CD4-positive, CD25-positive, alpha-beta regulatory T cell (primary cell): ENCODE results near the gene COX6B1. TPM values are rescaled to one million over a fixed set of nuclear protein-coding genes. Genes with fewer than 3 reads are reported as not detected.

ENCODE experiments used
- ATAC-seq, 2 donors: fragments of 150-1000 bp; cut with Tn5 transposase; one replicate each; pipeline ENCODE4 v1.10.0; 2021; ENCODE audit warnings: low read depth in 2 of 2, moderate number of reproducible peaks in 2 of 2, moderate library complexity in 1 of 2
- DNase-seq, 3 donors: peaks; one replicate each; pipeline versions ENCODE4 v3.0.0 to v3.0.0-alpha.2; 2012 to 2022; ENCODE audit warnings: mixed read lengths in 1 of 3
- H3K27ac ChIP-seq: one replicate; pipeline ENCODE4 v1.7.0; 2013; ENCODE audit warnings: mild to moderate bottlenecking, low read length; ENCODE audit not compliant: insufficient read depth, poor library complexity, severe bottlenecking
- H3K27me3 ChIP-seq: one replicate; pipeline ENCODE4 v1.7.0; 2013; ENCODE audit warnings: low read length; ENCODE audit not compliant: control insufficient read depth, insufficient read depth
- H3K36me3 ChIP-seq: one replicate; pipeline ENCODE4 v1.7.0; 2013; ENCODE audit warnings: mild to moderate bottlenecking, low read length, moderate library complexity; ENCODE audit not compliant: control insufficient read depth, insufficient read depth
- H3K4me1 ChIP-seq: 2 replicates; pipeline ENCODE4 v1.7.0; 2013; ENCODE audit warnings: mild to moderate bottlenecking, low read length; ENCODE audit not compliant: insufficient read depth, control insufficient read depth, poor library complexity, severe bottlenecking
- H3K4me3 ChIP-seq: one replicate; pipeline ENCODE4 v1.7.0; 2013; ENCODE audit warnings: low read depth, mild to moderate bottlenecking, low read length, moderate library complexity
- H3K9me3 ChIP-seq, 2 experiments: 1 replicate in 1 of 2; 2 replicates in 1 of 2; pipeline ENCODE4 v1.7.0; 2013; ENCODE audit warnings: low read length in 2 of 2, mild to moderate bottlenecking in 1 of 2, moderate library complexity in 1 of 2; ENCODE audit not compliant: control insufficient read depth in 2 of 2
- H3K27ac Mint-ChIP-seq, 3 donors: one replicate each; pipeline ENCODE4 v1.8.0; 2020 to 2022; ENCODE audit warnings: mild to moderate bottlenecking in 3 of 3, mixed read lengths in 3 of 3, moderate library complexity in 2 of 3
- H3K27me3 Mint-ChIP-seq: one replicate; pipeline ENCODE4 v1.8.0; 2022; ENCODE audit warnings: mild to moderate bottlenecking, mixed read lengths
- H3K36me3 Mint-ChIP-seq: one replicate; pipeline ENCODE4 v1.8.0; 2020; ENCODE audit warnings: mixed read lengths
- H3K4me1 Mint-ChIP-seq, 4 donors: one replicate each; pipeline ENCODE4 v1.8.0; 2020 to 2022; ENCODE audit warnings: mixed read lengths in 4 of 4, mild to moderate bottlenecking in 1 of 4
- H3K4me3 Mint-ChIP-seq, 4 donors: one replicate each; pipeline ENCODE4 v1.8.0; 2020 to 2022; ENCODE audit warnings: mild to moderate bottlenecking in 4 of 4, mixed read lengths in 4 of 4, moderate library complexity in 3 of 4
- H3K9me3 Mint-ChIP-seq, 7 donors: one replicate each; pipeline ENCODE4 v1.8.0; 2020 to 2022; ENCODE audit warnings: mixed read lengths in 7 of 7, mild to moderate bottlenecking in 3 of 7, moderate library complexity in 2 of 7
- polyA plus RNA-seq, 4 donors: library from polyadenylated mRNA; unstranded; fragments of 300-500 nt; fragmentation: Illumina TruSeq; gene quantifications; one replicate each; pipeline ENCODE4 v1.2.3, GENCODE V29; 2021
- total RNA-seq: library from RNA; stranded (reverse); gene quantifications from one replicate; pipeline ENCODE4 v1.2.3, GENCODE V29; 2022

The COX6B1 gene
- total and polyA plus RNA-seq, 5 donors from 2014 or later, result 249 to 919 (median 910) TPM

GRCh38 chr19:35666251-35666913, 18.3 kb downstream of the COX6B1 start, which contains the start of gene UPK1A:
Gene UPK1A (plus strand): TSS chr19:35666517. CDS start chr19:35666813, 296 bp downstream.
- no peak for ATAC-seq
- H3K36me3 Mint-ChIP-seq, result no peaks in the 10 kb centered on the region
- DNase-seq, result no peak
- H3K4me3 ChIP-seq, result no peak within 1 kb of the TSS
- no peak within 1 kb of the TSS for H3K4me3 Mint-ChIP-seq
- H3K27me3 Mint-ChIP-seq, result peaks cover 17% of the 10 kb centered on the region
- no peak within 1 kb of the TSS for H3K27ac Mint-ChIP-seq
- peaks cover 0 to 2% (median 0%) of the 10 kb centered on the region in 7 donors for H3K9me3 Mint-ChIP-seq
- H3K9me3 ChIP-seq, result no peaks in the 10 kb centered on the region
- H3K27ac ChIP-seq, result no peak within 1 kb of the TSS
- H3K4me1 ChIP-seq, result no peaks in the 10 kb centered on the region
- H3K27me3 ChIP-seq, result no peaks in the 10 kb centered on the region
- H3K4me1 Mint-ChIP-seq, result peaks cover 0 to 2% (median 0%) of the 10 kb centered on the region in 4 donors
- H3K36me3 ChIP-seq, result no peaks in the 10 kb centered on the region

GRCh38 chr19:35669566-35669965, 21.4 kb downstream of the COX6B1 start:
- H3K4me1 ChIP-seq, result peaks cover 9% of the 10 kb centered on the region
- Mint-ChIP-seq H3K4me1 (peaks cover 0 to 13% (median 7%) of the 10 kb centered on the region in 4 donors), H3K9me3 (peaks cover 0 to 2% (median 0%) of the 10 kb centered on the region in 7 donors), H3K36me3 (no peaks in the 10 kb centered on the region), H3K27ac (peak overlapping the region in 1 of 3 donors; percentile 17), H3K27me3 (peaks cover 42% of the 10 kb centered on the region), H3K4me3 (peak overlapping the region in 1 of 4 donors; percentile 71)
- no peaks in the 10 kb centered on the region for H3K36me3 ChIP-seq
- H3K9me3 ChIP-seq, result no peaks in the 10 kb centered on the region
- DNase-seq (no peak), ATAC-seq (no peak)
- H3K27ac ChIP-seq, result no peak overlapping the region
- H3K27me3 ChIP-seq, result no peaks in the 10 kb centered on the region
- H3K4me3 ChIP-seq, result no peak overlapping the region

- no peak overlapping the region for H3K4me3 ChIP-seq
- peak overlapping the region in 1 of 4 donors; percentile 38 for H3K4me3 Mint-ChIP-seq
- no peaks in the 10 kb centered on the region for H3K36me3 Mint-ChIP-seq
- H3K27me3 ChIP-seq, result no peaks in the 10 kb centered on the region
- no peak overlapping the region for H3K27ac ChIP-seq
- H3K27ac Mint-ChIP-seq, result peak overlapping the region in 1 of 3 donors; percentile 17
- peaks cover 0 to 13% (median 7%) of the 10 kb centered on the region in 4 donors for H3K4me1 Mint-ChIP-seq
- peaks cover 9% of the 10 kb centered on the region for H3K4me1 ChIP-seq
- H3K9me3 Mint-ChIP-seq, result peaks cover 0 to 2% (median 0%) of the 10 kb centered on the region in 7 donors
- no peaks in the 10 kb centered on the region for H3K9me3 ChIP-seq
- no peaks in the 10 kb centered on the region for H3K36me3 ChIP-seq
- ATAC-seq (no peak), DNase-seq (no peak)
- H3K27me3 Mint-ChIP-seq, result peaks cover 45% of the 10 kb centered on the region
Observed at GRCh38 chr19:35669974-35670373, 21.9 kb downstream of the COX6B1 start.

GRCh38 chr19:35670686-35671085, 22.6 kb downstream of the COX6B1 start:
- Mint-ChIP-seq H3K4me1 (peaks cover 0 to 13% (median 7%) of the 10 kb centered on the region in 4 donors), H3K27ac (no peak overlapping the region), H3K27me3 (peaks cover 45% of the 10 kb centered on the region), H3K9me3 (peaks cover 0 to 2% (median 0%) of the 10 kb centered on the region in 7 donors), H3K4me3 (no peak overlapping the region), H3K36me3 (no peaks in the 10 kb centered on the region)
- Histone ChIP-seq H3K27ac (no peak overlapping the region), H3K27me3 (no peaks in the 10 kb centered on the region), H3K9me3 (no peaks in the 10 kb centered on the region), H3K4me1 (peaks cover 9% of the 10 kb centered on the region), H3K4me3 (no peak overlapping the region), H3K36me3 (no peaks in the 10 kb centered on the region)
- DNase-seq, result no peak
- no peak for ATAC-seq

- no peak overlapping the region for H3K4me3 Mint-ChIP-seq
- Histone ChIP-seq H3K9me3 (no peaks in the 10 kb centered on the region), H3K4me1 (peaks cover 9% of the 10 kb centered on the region), H3K27me3 (no peaks in the 10 kb centered on the region), H3K4me3 (no peak overlapping the region), H3K27ac (no peak overlapping the region), H3K36me3 (no peaks in the 10 kb centered on the region)
- ATAC-seq, result no peak
- no peak for DNase-seq
- H3K9me3 Mint-ChIP-seq, result peaks cover 0 to 2% (median 0%) of the 10 kb centered on the region in 7 donors
- no peaks in the 10 kb centered on the region for H3K36me3 Mint-ChIP-seq
- no peak overlapping the region for H3K27ac Mint-ChIP-seq
- peaks cover 0 to 13% (median 7%) of the 10 kb centered on the region in 4 donors for H3K4me1 Mint-ChIP-seq
- H3K27me3 Mint-ChIP-seq, result peaks cover 45% of the 10 kb centered on the region
Observed at GRCh38 chr19:35671818-35672217, 23.7 kb downstream of the COX6B1 start.

- Histone ChIP-seq H3K4me1 (peaks cover 9% of the 10 kb centered on the region), H3K27me3 (no peaks in the 10 kb centered on the region), H3K9me3 (no peaks in the 10 kb centered on the region), H3K4me3 (peak overlapping the region; percentile 19), H3K27ac (no peak overlapping the region), H3K36me3 (no peaks in the 10 kb centered on the region)
- Mint-ChIP-seq H3K36me3 (no peaks in the 10 kb centered on the region), H3K9me3 (peaks cover 0 to 2% (median 0%) of the 10 kb centered on the region in 7 donors), H3K4me3 (peak overlapping the region in 3 of 4 donors; percentile 39 to 72 (median 66)), H3K27ac (peak overlapping the region in 1 of 3 donors; percentile 64), H3K4me1 (peaks cover 0 to 13% (median 7%) of the 10 kb centered on the region in 4 donors), H3K27me3 (peaks cover 48% of the 10 kb centered on the region)
- peak in 1 of 3 donors; percentile 50 for DNase-seq
- peak; percentile 44 to 50 for ATAC-seq
Observed at GRCh38 chr19:35673121-35673804, 25.1 kb downstream of the COX6B1 start.

GRCh38 chr19:35675589-35676140, 27.5 kb downstream of the COX6B1 start:
- Mint-ChIP-seq H3K27ac (no peak overlapping the region), H3K36me3 (no peaks in the 10 kb centered on the region), H3K4me1 (peaks cover 0 to 13% (median 7%) of the 10 kb centered on the region in 4 donors), H3K9me3 (peaks cover 0 to 1% (median 0%) of the 10 kb centered on the region in 7 donors), H3K4me3 (no peak overlapping the region), H3K27me3 (peaks cover 39% of the 10 kb centered on the region)
- Histone ChIP-seq H3K4me1 (peaks cover 9% of the 10 kb centered on the region), H3K36me3 (no peaks in the 10 kb centered on the region), H3K27me3 (no peaks in the 10 kb centered on the region), H3K27ac (no peak overlapping the region), H3K4me3 (no peak overlapping the region), H3K9me3 (no peaks in the 10 kb centered on the region)
- no peak for DNase-seq
- no peak for ATAC-seq
